ENCODE data around the gene ARHGAP22.

Gene ARHGAP22

GRCh38 chr10:48573045-48573444 lies 31.8 kb downstream of the ARHGAP22 start:
- no peak overlapping the region for H3K27ac Mint-ChIP-seq

GRCh38 chr10:48572414-48572813 lies 32.5 kb downstream of the ARHGAP22 start:
- H3K27me3 Mint-ChIP-seq (ENCODE audit: low read depth), result peaks cover 15% of the 10 kb centered on the region
- H3K4me3 Mint-ChIP-seq, result no peak overlapping the region
- H3K36me3 Mint-ChIP-seq (ENCODE audit: low read depth), result no peaks in the 10 kb centered on the region
- no peaks in the 10 kb centered on the region for H3K9me3 Mint-ChIP-seq
- H3K4me1 Mint-ChIP-seq (ENCODE audit: low read depth), result no peaks in the 10 kb centered on the region
- H3K27ac Mint-ChIP-seq, result no peak overlapping the region

More at GRCh38 chr10:48573045-48573444, 31.8 kb downstream of the ARHGAP22 start:
- Mint-ChIP-seq H3K4me3 (no peak overlapping the region), H3K4me1 (ENCODE audit: low read depth) (no peaks in the 10 kb centered on the region), H3K27me3 (ENCODE audit: low read depth) (peaks cover 16% of the 10 kb centered on the region), H3K9me3 (no peaks in the 10 kb centered on the region), H3K36me3 (ENCODE audit: low read depth) (no peaks in the 10 kb centered on the region)

- H3K4me1 Mint-ChIP-seq (ENCODE audit: low read depth), result no peaks in the 10 kb centered on the region
- H3K27ac Mint-ChIP-seq, result no peak overlapping the region
- H3K9me3 Mint-ChIP-seq, result no peaks in the 10 kb centered on the region
- H3K4me3 Mint-ChIP-seq, result no peak overlapping the region
- H3K27me3 Mint-ChIP-seq (ENCODE audit: low read depth), result peaks cover 9% of the 10 kb centered on the region
- H3K36me3 Mint-ChIP-seq (ENCODE audit: low read depth), result no peaks in the 10 kb centered on the region
Observed at GRCh38 chr10:48568546-48568945, 36.3 kb downstream of the ARHGAP22 start.

GRCh38 chr10:48568131-48568530 lies 36.7 kb downstream of the ARHGAP22 start:
- Mint-ChIP-seq H3K27me3 (ENCODE audit: low read depth) (peaks cover 9% of the 10 kb centered on the region), H3K36me3 (ENCODE audit: low read depth) (no peaks in the 10 kb centered on the region), H3K4me1 (ENCODE audit: low read depth) (no peaks in the 10 kb centered on the region), H3K27ac (no peak overlapping the region), H3K4me3 (no peak overlapping the region), H3K9me3 (no peaks in the 10 kb centered on the region)

- no peaks in the 10 kb centered on the region for H3K4me1 Mint-ChIP-seq (ENCODE audit: low read depth)
- H3K4me3 Mint-ChIP-seq, result no peak overlapping the region
- peaks cover 9% of the 10 kb centered on the region for H3K27me3 Mint-ChIP-seq (ENCODE audit: low read depth)
- H3K27ac Mint-ChIP-seq, result no peak overlapping the region
- no peaks in the 10 kb centered on the region for H3K36me3 Mint-ChIP-seq (ENCODE audit: low read depth)
- H3K9me3 Mint-ChIP-seq, result no peaks in the 10 kb centered on the region
Observed at GRCh38 chr10:48567346-48567745, 37.5 kb downstream of the ARHGAP22 start.

- Mint-ChIP-seq H3K27ac (no peak overlapping the region), H3K9me3 (no peaks in the 10 kb centered on the region), H3K36me3 (ENCODE audit: low read depth) (no peaks in the 10 kb centered on the region), H3K27me3 (ENCODE audit: low read depth) (peaks cover 3% of the 10 kb centered on the region), H3K4me3 (no peak overlapping the region), H3K4me1 (ENCODE audit: low read depth) (no peaks in the 10 kb centered on the region)
Observed at GRCh38 chr10:48564466-48565160, 40.3 kb downstream of the ARHGAP22 start.

GRCh38 chr10:48557511-48558123 lies 47.3 kb downstream of the ARHGAP22 start:
- H3K36me3 Mint-ChIP-seq (ENCODE audit: low read depth), result no peaks in the 10 kb centered on the region
- no peaks in the 10 kb centered on the region for H3K9me3 Mint-ChIP-seq
- no peaks in the 10 kb centered on the region for H3K27me3 Mint-ChIP-seq (ENCODE audit: low read depth)
- H3K4me1 Mint-ChIP-seq (ENCODE audit: low read depth), result no peaks in the 10 kb centered on the region
- H3K4me3 Mint-ChIP-seq, result no peak overlapping the region
- no peak overlapping the region for H3K27ac Mint-ChIP-seq

- Mint-ChIP-seq H3K4me1 (ENCODE audit: low read depth) (no peaks in the 10 kb centered on the region), H3K9me3 (no peaks in the 10 kb centered on the region), H3K4me3 (no peak overlapping the region), H3K27me3 (ENCODE audit: low read depth) (no peaks in the 10 kb centered on the region), H3K27ac (no peak overlapping the region), H3K36me3 (ENCODE audit: low read depth) (no peaks in the 10 kb centered on the region)
Observed at GRCh38 chr10:48556713-48557112, 48.2 kb downstream of the ARHGAP22 start.

GRCh38 chr10:48556065-48556464 lies 48.8 kb downstream of the ARHGAP22 start:
- Mint-ChIP-seq H3K27me3 (ENCODE audit: low read depth) (no peaks in the 10 kb centered on the region), H3K27ac (no peak overlapping the region), H3K36me3 (ENCODE audit: low read depth) (no peaks in the 10 kb centered on the region), H3K9me3 (no peaks in the 10 kb centered on the region), H3K4me1 (ENCODE audit: low read depth) (no peaks in the 10 kb centered on the region), H3K4me3 (no peak overlapping the region)

- no peak overlapping the region for H3K27ac Mint-ChIP-seq
- H3K36me3 Mint-ChIP-seq (ENCODE audit: low read depth), result no peaks in the 10 kb centered on the region
- H3K9me3 Mint-ChIP-seq, result no peaks in the 10 kb centered on the region
Observed at GRCh38 chr10:48555310-48556042, 49.4 kb downstream of the ARHGAP22 start.

GRCh38 chr10:48554656-48555055 lies 50.2 kb downstream of the ARHGAP22 start:
- no peaks in the 10 kb centered on the region for H3K4me1 Mint-ChIP-seq (ENCODE audit: low read depth)
- H3K36me3 Mint-ChIP-seq (ENCODE audit: low read depth), result no peaks in the 10 kb centered on the region
- no peak overlapping the region for H3K27ac Mint-ChIP-seq
- H3K9me3 Mint-ChIP-seq, result no peaks in the 10 kb centered on the region
- no peak overlapping the region for H3K4me3 Mint-ChIP-seq
- no peaks in the 10 kb centered on the region for H3K27me3 Mint-ChIP-seq (ENCODE audit: low read depth)

More at GRCh38 chr10:48555310-48556042, 49.4 kb downstream of the ARHGAP22 start:
- Mint-ChIP-seq H3K4me3 (no peak overlapping the region), H3K4me1 (ENCODE audit: low read depth) (no peaks in the 10 kb centered on the region), H3K27me3 (ENCODE audit: low read depth) (no peaks in the 10 kb centered on the region)

GRCh38 chr10:48554246-48554645 lies 50.6 kb downstream of the ARHGAP22 start:
- Mint-ChIP-seq H3K9me3 (no peaks in the 10 kb centered on the region), H3K4me1 (ENCODE audit: low read depth) (no peaks in the 10 kb centered on the region), H3K36me3 (ENCODE audit: low read depth) (no peaks in the 10 kb centered on the region), H3K27ac (no peak overlapping the region), H3K4me3 (no peak overlapping the region), H3K27me3 (ENCODE audit: low read depth) (no peaks in the 10 kb centered on the region)

- Mint-ChIP-seq H3K4me1 (ENCODE audit: low read depth) (no peaks in the 10 kb centered on the region), H3K27me3 (ENCODE audit: low read depth) (no peaks in the 10 kb centered on the region), H3K36me3 (ENCODE audit: low read depth) (no peaks in the 10 kb centered on the region), H3K27ac (no peak overlapping the region), H3K4me3 (no peak overlapping the region), H3K9me3 (no peaks in the 10 kb centered on the region)
Observed at GRCh38 chr10:48552946-48553564, 51.8 kb downstream of the ARHGAP22 start.

GRCh38 chr10:48551861-48552591 lies 52.8 kb downstream of the ARHGAP22 start:
- H3K4me3 Mint-ChIP-seq, result no peak overlapping the region
- H3K9me3 Mint-ChIP-seq, result no peaks in the 10 kb centered on the region
- H3K27ac Mint-ChIP-seq, result no peak overlapping the region
- no peaks in the 10 kb centered on the region for H3K4me1 Mint-ChIP-seq (ENCODE audit: low read depth)
- H3K27me3 Mint-ChIP-seq (ENCODE audit: low read depth), result no peaks in the 10 kb centered on the region
- H3K36me3 Mint-ChIP-seq (ENCODE audit: low read depth), result no peaks in the 10 kb centered on the region
